CD4-positive, alpha-beta memory T cell (primary cell): ENCODE results near the gene OPCML. TPM values are rescaled to one million over a fixed set of nuclear protein-coding genes. Genes with fewer than 3 reads are reported as not detected.

Source experiments
- CTCF ChIA-PET: fragments of 350-600 bp; sonication (Branson Sonifier 250); formaldehyde crosslinking; loops from one replicate; lab custom pipeline; 2021; ENCODE audit warnings: inconsistent platforms; ENCODE audit not compliant: partially characterized antibody; lab: Charles Lee
- POLR2A ChIA-PET: fragments of 350-600 bp; sonication (Branson Sonifier 250); formaldehyde crosslinking; loops from one replicate; lab custom pipeline; 2021; ENCODE audit not compliant: partially characterized antibody; lab: Charles Lee
- DNase-seq, 5 donors: peaks; one replicate each; pipeline versions ENCODE4 v3.0.0 to v3.0.0-alpha.2; 2020 to 2022; ENCODE audit warnings: mixed read lengths in 1 of 5
- H3K27ac ChIP-seq: one replicate; pipeline ENCODE4 v1.7.0; 2013; ENCODE audit warnings: low read depth, low read length
- H3K27me3 ChIP-seq: 2 replicates; pipeline ENCODE4 v1.7.0; 2013; ENCODE audit warnings: mild to moderate bottlenecking, low read length, moderate library complexity; ENCODE audit not compliant: insufficient read depth
- H3K36me3 ChIP-seq: 2 replicates; pipeline ENCODE4 v1.7.0; 2013; ENCODE audit warnings: mild to moderate bottlenecking, low read length, moderate library complexity; ENCODE audit not compliant: insufficient read depth
- H3K4me1 ChIP-seq: 2 replicates; pipeline ENCODE4 v1.7.0; 2013; ENCODE audit warnings: mild to moderate bottlenecking, low read length, moderate library complexity; ENCODE audit not compliant: insufficient read depth
- H3K4me3 ChIP-seq, 2 donors: one replicate each; pipeline ENCODE4 v1.7.0; 2013; ENCODE audit warnings: low read length in 2 of 2, mild to moderate bottlenecking in 1 of 2
- H3K9me3 ChIP-seq, 2 donors: one replicate each; pipeline ENCODE4 v1.7.0; 2013; ENCODE audit warnings: low read length in 2 of 2, control low read depth in 1 of 2; ENCODE audit not compliant: control insufficient read depth in 1 of 2
- H3K27ac Mint-ChIP-seq, 7 donors: one replicate each; pipeline ENCODE4 v1.8.0; 2020 to 2021; ENCODE audit warnings: mixed read lengths in 7 of 7, mild to moderate bottlenecking in 6 of 7, inconsistent platforms in 3 of 7, moderate library complexity in 3 of 7
- H3K27me3 Mint-ChIP-seq, 2 donors: one replicate each; pipeline ENCODE4 v1.8.0; 2020 to 2021; ENCODE audit warnings: mixed read lengths in 2 of 2
- H3K36me3 Mint-ChIP-seq, 2 donors: one replicate each; pipeline ENCODE4 v1.8.0; 2020 to 2021; ENCODE audit warnings: mixed read lengths in 2 of 2, inconsistent platforms in 1 of 2, mild to moderate bottlenecking in 1 of 2
- H3K4me1 Mint-ChIP-seq, 4 donors: one replicate each; pipeline ENCODE4 v1.8.0; 2020 to 2021; ENCODE audit warnings: mixed read lengths in 4 of 4, mild to moderate bottlenecking in 1 of 4
- H3K4me3 Mint-ChIP-seq, 8 donors: one replicate each; pipeline ENCODE4 v1.8.0; 2020 to 2021; ENCODE audit warnings: mixed read lengths in 8 of 8, mild to moderate bottlenecking in 7 of 8, moderate library complexity in 6 of 8, inconsistent platforms in 3 of 8
- H3K9me3 Mint-ChIP-seq, 8 donors: one replicate each; pipeline ENCODE4 v1.8.0; 2020 to 2021; ENCODE audit warnings: mixed read lengths in 8 of 8, mild to moderate bottlenecking in 5 of 8, inconsistent platforms in 3 of 8, moderate library complexity in 1 of 8
- intact Hi-C: fragments of 100-400 bp; cut with micrococcal nuclease; formaldehyde crosslinking; loops from one replicate; pipeline ENCODE4 v1.15.1; 2023
- polyA plus RNA-seq, 2 donors: library from polyadenylated mRNA; unstranded; fragments of 300-500 nt; fragmentation: Illumina TruSeq; gene quantifications; one replicate each; pipeline ENCODE4 v1.2.3, GENCODE V29; 2021
- total RNA-seq, 2 experiments: library from RNA; stranded (reverse); gene quantifications; one replicate each; pipeline ENCODE4 v1.2.3, GENCODE V29; 2021

OPCML gene
- total and polyA plus RNA-seq, 4 experiments from 2014 or later: not detected

- ChIA-PET POLR2A (no interaction called here), CTCF (no interaction called here)
- no peak overlapping the region for H3K4me3 Mint-ChIP-seq
- no peak for DNase-seq
- no peak overlapping the region for H3K27ac ChIP-seq
- no peak overlapping the region for H3K27ac Mint-ChIP-seq
- H3K27me3 ChIP-seq: no peaks in the 10 kb centered on the region
- no peaks in the 10 kb centered on the region for H3K4me1 Mint-ChIP-seq
- H3K36me3 ChIP-seq: no peaks in the 10 kb centered on the region
- no peaks in the 10 kb centered on the region for H3K36me3 Mint-ChIP-seq
- intact Hi-C loops: no loop called here
- no peak overlapping the region for H3K4me3 ChIP-seq
- H3K9me3 Mint-ChIP-seq: peaks cover 0 to 5% (median 1%) of the 10 kb centered on the region in 8 donors
- no peaks in the 10 kb centered on the region for H3K9me3 ChIP-seq
- H3K27me3 Mint-ChIP-seq: no peaks in the 10 kb centered on the region
- H3K4me1 ChIP-seq: no peaks in the 10 kb centered on the region
Measured at GRCh38 chr11:133053124-133053776, 479.1 kb downstream of the OPCML start.

- CTCF ChIA-PET: no interaction called here
- no peaks in the 10 kb centered on the region for H3K36me3 ChIP-seq
- no peaks in the 10 kb centered on the region for H3K4me1 Mint-ChIP-seq
Measured at GRCh38 chr11:133052537-133052936, 479.8 kb downstream of the OPCML start.

GRCh38 chr11:133049244-133050019 lies 482.9 kb downstream of the OPCML start:
- intact Hi-C loops: no loop called here
- H3K36me3 Mint-ChIP-seq: no peaks in the 10 kb centered on the region
- POLR2A ChIA-PET: no interaction called here
- CTCF ChIA-PET: interaction anchor here (1.4 kb wide), 1 partner anchor 12 kb away, joined by 4 read pairs; no protein-coding TSS in a partner anchor
- Histone ChIP-seq H3K27ac (no peak overlapping the region), H3K9me3 (no peaks in the 10 kb centered on the region), H3K4me3 (no peak overlapping the region), H3K36me3 (no peaks in the 10 kb centered on the region), H3K4me1 (no peaks in the 10 kb centered on the region), H3K27me3 (no peaks in the 10 kb centered on the region)
- H3K9me3 Mint-ChIP-seq: peaks cover 0 to 4% (median 0%) of the 10 kb centered on the region in 8 donors
- no peak for DNase-seq
- H3K27ac Mint-ChIP-seq: no peak overlapping the region
- no peak overlapping the region for H3K4me3 Mint-ChIP-seq
- no peaks in the 10 kb centered on the region for H3K4me1 Mint-ChIP-seq
- H3K27me3 Mint-ChIP-seq: no peaks in the 10 kb centered on the region

More at GRCh38 chr11:133052537-133052936, 479.8 kb downstream of the OPCML start:
- Histone ChIP-seq H3K4me3 (no peak overlapping the region), H3K4me1 (no peaks in the 10 kb centered on the region), H3K27ac (no peak overlapping the region), H3K9me3 (no peaks in the 10 kb centered on the region), H3K27me3 (no peaks in the 10 kb centered on the region)
- Mint-ChIP-seq H3K27ac (no peak overlapping the region), H3K36me3 (no peaks in the 10 kb centered on the region), H3K4me3 (no peak overlapping the region), H3K27me3 (no peaks in the 10 kb centered on the region), H3K9me3 (peaks cover 0 to 3% (median 0%) of the 10 kb centered on the region in 8 donors)
- no peak for DNase-seq
- intact Hi-C loops: no loop called here
- POLR2A ChIA-PET: no interaction called here

- no peak overlapping the region for H3K4me3 Mint-ChIP-seq
Measured at GRCh38 chr11:133048270-133048669, 484.0 kb downstream of the OPCML start.

GRCh38 chr11:133047771-133048115 lies 484.6 kb downstream of the OPCML start:
- Histone ChIP-seq H3K4me1 (no peaks in the 10 kb centered on the region), H3K4me3 (no peak overlapping the region), H3K9me3 (no peaks in the 10 kb centered on the region), H3K27ac (no peak overlapping the region), H3K27me3 (no peaks in the 10 kb centered on the region), H3K36me3 (no peaks in the 10 kb centered on the region)
- ChIA-PET CTCF (no interaction called here), POLR2A (no interaction called here)
- DNase-seq: no peak
- no peaks in the 10 kb centered on the region for H3K27me3 Mint-ChIP-seq
- H3K9me3 Mint-ChIP-seq: peaks cover 0 to 5% (median 0%) of the 10 kb centered on the region in 8 donors
- H3K27ac Mint-ChIP-seq: no peak overlapping the region
- H3K4me3 Mint-ChIP-seq: no peak overlapping the region
- intact Hi-C loops: no loop called here
- no peaks in the 10 kb centered on the region for H3K4me1 Mint-ChIP-seq
- no peaks in the 10 kb centered on the region for H3K36me3 Mint-ChIP-seq

More at GRCh38 chr11:133048270-133048669, 484.0 kb downstream of the OPCML start:
- CTCF ChIA-PET: no interaction called here
- H3K27ac Mint-ChIP-seq: no peak overlapping the region
- H3K27me3 ChIP-seq: no peaks in the 10 kb centered on the region
- POLR2A ChIA-PET: no interaction called here
- no peak overlapping the region for H3K27ac ChIP-seq
- no peaks in the 10 kb centered on the region for H3K9me3 ChIP-seq
- intact Hi-C loops: no loop called here
- H3K4me1 Mint-ChIP-seq: no peaks in the 10 kb centered on the region
- H3K4me1 ChIP-seq: no peaks in the 10 kb centered on the region
- H3K36me3 Mint-ChIP-seq: no peaks in the 10 kb centered on the region
- no peaks in the 10 kb centered on the region for H3K36me3 ChIP-seq
- H3K4me3 ChIP-seq: no peak overlapping the region
- DNase-seq: no peak
- H3K27me3 Mint-ChIP-seq: no peaks in the 10 kb centered on the region
- peaks cover 0 to 5% (median 0%) of the 10 kb centered on the region in 8 donors for H3K9me3 Mint-ChIP-seq

- Mint-ChIP-seq H3K27me3 (no peaks in the 10 kb centered on the region), H3K27ac (no peak overlapping the region), H3K9me3 (peaks cover 0 to 5% (median 0%) of the 10 kb centered on the region in 8 donors), H3K4me3 (no peak overlapping the region), H3K36me3 (no peaks in the 10 kb centered on the region), H3K4me1 (no peaks in the 10 kb centered on the region)
- H3K36me3 ChIP-seq: no peaks in the 10 kb centered on the region
- CTCF ChIA-PET: no interaction called here
- H3K4me1 ChIP-seq: no peaks in the 10 kb centered on the region
- H3K27me3 ChIP-seq: no peaks in the 10 kb centered on the region
- DNase-seq: no peak
- H3K4me3 ChIP-seq: no peak overlapping the region
- no peaks in the 10 kb centered on the region for H3K9me3 ChIP-seq
- POLR2A ChIA-PET: no interaction called here
- intact Hi-C loops: no loop called here
- H3K27ac ChIP-seq: no peak overlapping the region
Measured at GRCh38 chr11:133047036-133047770, 485.1 kb downstream of the OPCML start.

- H3K27me3 ChIP-seq: no peaks in the 10 kb centered on the region
- intact Hi-C loops: no loop called here
- no peak overlapping the region for H3K4me3 ChIP-seq
- no peaks in the 10 kb centered on the region for H3K4me1 Mint-ChIP-seq
- H3K9me3 Mint-ChIP-seq: peaks cover 0 to 4% (median 0%) of the 10 kb centered on the region in 8 donors
- H3K27me3 Mint-ChIP-seq: peaks cover 0 to 2% of the 10 kb centered on the region in 2 donors
- ChIA-PET CTCF (no interaction called here), POLR2A (no interaction called here)
- no peaks in the 10 kb centered on the region for H3K36me3 ChIP-seq
- no peak overlapping the region for H3K27ac ChIP-seq
- H3K27ac Mint-ChIP-seq: no peak overlapping the region
- no peaks in the 10 kb centered on the region for H3K9me3 ChIP-seq
- H3K4me1 ChIP-seq: no peaks in the 10 kb centered on the region
- no peak overlapping the region for H3K4me3 Mint-ChIP-seq
- DNase-seq: no peak
- no peaks in the 10 kb centered on the region for H3K36me3 Mint-ChIP-seq
Measured at GRCh38 chr11:133046252-133046651, 486.0 kb downstream of the OPCML start.
